GM21447 (cell line): Measurements from ENCODE around the gene KRT35.

Experiments
- ATAC-seq: cut with Tn5 transposase; IDR thresholded peaks from one replicate; pipeline ENCODE4 v1.9.1; 2021; ENCODE audit not compliant: unreplicated experiment

Gene KRT35

GRCh38 chr17:41490000-41490990, 9.3 kb upstream of the KRT35 start:
- no peak for ATAC-seq

- ATAC-seq: no peak
Observed at GRCh38 chr17:41489531-41489930, 8.6 kb upstream of the KRT35 start, which contains the start of gene KRT36. Gene KRT36 (minus strand): TSS chr17:41489910. CDS start chr17:41489864, 46 bp downstream.

- ATAC-seq: no peak
Observed at GRCh38 chr17:41486809-41487530, 6.0 kb upstream of the KRT35 start.

- ATAC-seq: no peak
Observed at GRCh38 chr17:41486316-41486715, 5.4 kb upstream of the KRT35 start.

- no peak for ATAC-seq
Observed at GRCh38 chr17:41484920-41485904, 4.3 kb upstream of the KRT35 start.

GRCh38 chr17:41483991-41484826, 3.3 kb upstream of the KRT35 start:
- no peak for ATAC-seq

- no peak for ATAC-seq
Observed at GRCh38 chr17:41483531-41483930, 2.6 kb upstream of the KRT35 start.

GRCh38 chr17:41480581-41480980, 370 bp downstream of the KRT35 start:
- ATAC-seq: no peak

- ATAC-seq: no peak
Observed at GRCh38 chr17:41480136-41480535, 815 bp downstream of the KRT35 start.

- ATAC-seq: no peak
Observed at GRCh38 chr17:41478237-41478636, 2.7 kb downstream of the KRT35 start.

- no peak for ATAC-seq
Observed at GRCh38 chr17:41476866-41477815, 3.8 kb downstream of the KRT35 start.

- ATAC-seq: no peak
Observed at GRCh38 chr17:41475421-41475820, 5.5 kb downstream of the KRT35 start.

GRCh38 chr17:41474863-41475262, 6.1 kb downstream of the KRT35 start:
- ATAC-seq: no peak

- no peak for ATAC-seq
Observed at GRCh38 chr17:41468346-41468745, 12.6 kb downstream of the KRT35 start.

- no peak for ATAC-seq
Observed at GRCh38 chr17:41467561-41467960, 13.4 kb downstream of the KRT35 start.

GRCh38 chr17:41466988-41467387, 14.0 kb downstream of the KRT35 start, which contains the start of gene KRT32:
Gene KRT32 (minus strand): TSS chr17:41467386. CDS start chr17:41467325, 61 bp downstream.
- ATAC-seq: no peak

GRCh38 chr17:41464682-41465081, 16.3 kb downstream of the KRT35 start:
- no peak for ATAC-seq

GRCh38 chr17:41464173-41464572, 16.8 kb downstream of the KRT35 start:
- ATAC-seq: no peak

- no peak for ATAC-seq
Observed at GRCh38 chr17:41463746-41464145, 17.2 kb downstream of the KRT35 start.
